Measurements from ENCODE around the gene CD300H.
A peak's percentile ranks its signal among the peaks of the same experiment; 100 is the strongest.

Gene CD300H

DNA sequence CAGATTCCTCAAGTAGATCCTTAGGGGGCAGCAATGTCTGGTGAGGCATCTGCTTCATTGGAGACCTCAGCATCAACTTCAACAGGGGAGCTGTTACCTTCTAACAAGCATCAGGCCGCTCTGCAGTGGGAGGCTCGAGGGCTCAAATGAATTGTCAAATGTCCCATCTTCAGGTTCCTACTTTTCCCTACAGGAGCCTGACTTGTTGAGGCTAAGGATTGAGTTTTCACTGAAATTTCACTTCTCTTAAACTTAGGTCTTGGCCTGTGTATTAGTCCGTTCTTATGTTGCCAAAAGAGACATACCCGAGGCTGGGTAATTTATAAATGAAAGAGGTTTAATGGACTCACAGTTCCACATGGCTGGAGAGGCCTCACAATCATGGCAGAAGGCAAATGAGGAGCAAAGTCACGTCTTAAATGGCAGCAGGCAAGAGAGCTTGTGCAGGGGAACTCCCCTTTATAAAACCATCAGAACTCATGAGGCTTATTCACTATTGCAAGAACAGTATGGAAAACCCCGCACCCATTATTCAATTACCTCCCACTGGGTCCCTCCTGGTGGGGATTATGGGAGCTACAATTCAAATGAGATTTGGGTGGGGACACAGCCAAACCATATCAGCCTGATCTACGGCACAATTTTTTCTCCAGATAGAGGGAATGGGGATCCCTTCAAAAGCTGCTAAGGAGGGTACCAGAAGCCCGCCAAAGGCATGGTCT lies 29.9 kb upstream of the CD300H start:
- no peak for DNase-seq (ENCODE audit: low read depth)

DNA sequence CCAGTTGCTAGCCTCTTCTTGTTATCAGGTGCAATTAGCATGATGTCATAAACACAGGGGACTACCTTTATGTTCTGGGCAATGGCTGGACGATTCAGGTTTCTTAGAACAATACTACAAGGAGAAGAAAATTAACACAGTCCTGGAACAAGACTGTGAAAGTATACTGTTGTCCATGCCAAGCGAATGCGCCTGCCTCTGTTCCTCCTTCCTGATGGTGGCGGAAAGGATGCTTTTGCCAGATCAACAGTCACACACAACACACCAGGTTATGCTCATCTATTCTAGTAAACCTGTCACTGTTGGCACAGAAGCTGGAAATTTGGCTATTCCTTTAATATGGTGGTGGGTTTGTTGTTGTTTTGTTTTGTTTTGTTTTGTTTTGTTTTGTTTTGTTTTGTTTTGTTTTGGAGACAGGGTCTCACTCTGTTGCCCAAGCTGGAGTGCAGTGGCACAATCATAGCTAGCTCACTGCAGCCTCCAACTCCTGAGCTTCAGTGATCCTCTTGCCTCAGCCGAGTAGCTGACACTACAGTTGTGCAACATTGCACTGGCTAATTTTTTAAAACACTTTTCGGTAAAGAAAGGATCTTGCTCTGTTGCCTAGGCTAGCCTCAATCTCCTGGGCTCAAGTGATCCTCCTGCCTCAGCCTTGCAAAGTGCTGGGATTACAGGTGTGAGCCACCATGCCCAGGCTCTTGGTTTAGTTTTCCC lies 27.9 kb upstream of the CD300H start:
- DNase-seq (ENCODE audit: low read depth): no peak
- TF ChIP-seq, protein P1, sequence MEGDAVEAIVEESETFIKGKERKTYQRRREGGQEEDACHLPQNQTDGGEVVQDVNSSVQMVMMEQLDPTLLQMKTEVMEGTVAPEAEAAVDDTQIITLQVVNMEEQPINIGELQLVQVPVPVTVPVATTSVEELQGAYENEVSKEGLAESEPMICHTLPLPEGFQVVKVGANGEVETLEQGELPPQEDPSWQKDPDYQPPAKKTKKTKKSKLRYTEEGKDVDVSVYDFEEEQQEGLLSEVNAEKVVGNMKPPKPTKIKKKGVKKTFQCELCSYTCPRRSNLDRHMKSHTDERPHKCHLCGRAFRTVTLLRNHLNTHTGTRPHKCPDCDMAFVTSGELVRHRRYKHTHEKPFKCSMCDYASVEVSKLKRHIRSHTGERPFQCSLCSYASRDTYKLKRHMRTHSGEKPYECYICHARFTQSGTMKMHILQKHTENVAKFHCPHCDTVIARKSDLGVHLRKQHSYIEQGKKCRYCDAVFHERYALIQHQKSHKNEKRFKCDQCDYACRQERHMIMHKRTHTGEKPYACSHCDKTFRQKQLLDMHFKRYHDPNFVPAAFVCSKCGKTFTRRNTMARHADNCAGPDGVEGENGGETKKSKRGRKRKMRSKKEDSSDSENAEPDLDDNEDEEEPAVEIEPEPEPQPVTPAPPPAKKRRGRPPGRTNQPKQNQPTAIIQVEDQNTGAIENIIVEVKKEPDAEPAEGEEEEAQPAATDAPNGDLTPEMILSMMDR (IDR thresholded peaks at IDR 0.05; ENCODE audit: low read depth, low read length): no peak
- TF ChIP-seq MYC (IDR thresholded peaks at IDR 0.05; ENCODE audit: low read depth, low read length): no peak
- no peak for TF ChIP-seq POLR2A (IDR thresholded peaks at IDR 0.05; ENCODE audit: extremely low read depth, insufficient read length)
- no peak overlapping the region for H3K4me3 ChIP-seq (ENCODE audit: low read depth, low read length)

More for the DNA sequence above, 29.9 kb upstream of the CD300H start:
- TF ChIP-seq POLR2A (IDR thresholded peaks at IDR 0.05; ENCODE audit: extremely low read depth, insufficient read length): no peak
- TF ChIP-seq MYC (IDR thresholded peaks at IDR 0.05; ENCODE audit: low read depth, low read length): no peak
- TF ChIP-seq, protein P2, sequence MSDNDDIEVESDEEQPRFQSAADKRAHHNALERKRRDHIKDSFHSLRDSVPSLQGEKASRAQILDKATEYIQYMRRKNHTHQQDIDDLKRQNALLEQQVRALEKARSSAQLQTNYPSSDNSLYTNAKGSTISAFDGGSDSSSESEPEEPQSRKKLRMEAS (IDR thresholded peaks at IDR 0.05; ENCODE audit: low read depth, low read length): no peak
- TF ChIP-seq, protein P1 (IDR thresholded peaks at IDR 0.05; ENCODE audit: low read depth, low read length): no peak
- H3K4me3 ChIP-seq (ENCODE audit: low read depth, low read length): no peak overlapping the region

DNA sequence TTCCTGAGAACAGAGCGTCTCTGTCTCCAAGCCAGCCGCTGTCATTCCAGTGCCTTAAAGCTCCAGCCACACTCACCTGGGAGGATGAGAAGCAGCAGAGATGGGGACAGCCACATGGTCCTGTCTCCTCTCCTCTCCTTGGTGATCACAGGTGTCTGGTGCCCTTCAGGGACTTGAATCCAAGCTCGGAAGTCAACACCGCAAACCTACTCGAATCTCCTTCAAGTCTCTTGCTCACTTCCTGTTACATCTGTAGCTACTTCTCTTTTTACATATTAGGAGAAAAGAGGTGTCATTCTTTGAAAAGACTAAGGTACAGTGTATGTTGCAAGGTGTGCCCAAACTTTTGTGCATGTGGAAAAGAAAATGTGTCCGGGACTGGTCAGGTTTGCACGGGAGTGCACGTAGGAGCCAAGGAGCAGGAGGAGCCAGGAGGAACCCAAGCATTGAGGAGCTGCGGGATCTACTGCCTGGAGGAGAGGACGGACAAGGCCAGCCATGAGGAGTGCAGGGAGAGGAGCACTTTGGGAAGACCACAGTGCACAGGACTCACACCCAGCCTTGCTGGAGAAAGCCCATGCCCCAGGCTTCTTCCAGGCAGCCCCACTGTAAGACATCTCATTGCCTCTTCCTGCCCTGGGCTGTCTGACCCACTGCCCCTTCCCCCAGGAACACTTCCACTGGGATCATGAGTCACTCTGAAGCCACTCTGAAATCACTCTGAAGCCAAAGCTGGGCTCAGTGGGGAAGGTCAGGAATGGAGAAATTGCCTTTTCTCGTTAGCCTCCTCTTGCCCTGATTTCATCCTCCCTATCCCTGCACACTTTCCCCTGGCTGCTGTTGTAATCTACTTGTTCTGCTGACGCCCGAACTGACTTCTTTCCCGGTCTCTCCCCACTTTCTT lies 25.0 kb upstream of the CD300H start, which contains the start of gene CD300LD:
Gene CD300LD, minus strand, starts transcription at position 197 of the 904 bp plus-strand sequence. Its CDS starts 81 bp downstream, at position 116.
- no peak within 1 kb of the TSS for H3K4me3 ChIP-seq (ENCODE audit: low read depth, low read length)
- TF ChIP-seq, protein P2 (IDR thresholded peaks at IDR 0.05; ENCODE audit: low read depth, low read length): no peak
- TF ChIP-seq, protein P1 (IDR thresholded peaks at IDR 0.05; ENCODE audit: low read depth, low read length): no peak
- TF ChIP-seq POLR2A (IDR thresholded peaks at IDR 0.05; ENCODE audit: extremely low read depth, insufficient read length): no peak
- no peak for TF ChIP-seq MYC (IDR thresholded peaks at IDR 0.05; ENCODE audit: low read depth, low read length)
- DNase-seq (ENCODE audit: low read depth): peak; percentile 59

DNA sequence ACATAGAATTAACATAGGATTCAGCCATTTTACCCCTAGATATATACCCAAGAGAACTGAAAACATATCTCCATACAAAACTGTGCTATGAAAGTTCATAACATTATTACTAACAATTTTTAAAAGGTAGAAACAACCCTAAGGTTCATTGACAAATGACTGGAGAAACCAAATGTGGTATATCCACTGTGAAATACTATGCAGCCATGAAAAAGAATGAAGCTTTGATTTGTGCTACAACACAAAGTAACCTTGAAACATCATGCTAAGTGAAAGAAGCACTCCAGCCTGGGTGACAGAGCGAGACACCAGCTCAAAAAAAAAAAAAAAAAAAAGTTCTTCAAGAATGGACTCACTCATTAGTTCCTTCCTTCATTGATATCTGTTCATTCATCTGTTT lies 24.2 kb upstream of the CD300H start:
- H3K4me3 ChIP-seq (ENCODE audit: low read depth, low read length): no peak overlapping the region
- TF ChIP-seq, protein P2 (IDR thresholded peaks at IDR 0.05; ENCODE audit: low read depth, low read length): no peak
- TF ChIP-seq, protein P1 (IDR thresholded peaks at IDR 0.05; ENCODE audit: low read depth, low read length): no peak
- TF ChIP-seq POLR2A (IDR thresholded peaks at IDR 0.05; ENCODE audit: extremely low read depth, insufficient read length): no peak
- TF ChIP-seq MYC (IDR thresholded peaks at IDR 0.05; ENCODE audit: low read depth, low read length): no peak
- DNase-seq (ENCODE audit: low read depth): no peak

DNA sequence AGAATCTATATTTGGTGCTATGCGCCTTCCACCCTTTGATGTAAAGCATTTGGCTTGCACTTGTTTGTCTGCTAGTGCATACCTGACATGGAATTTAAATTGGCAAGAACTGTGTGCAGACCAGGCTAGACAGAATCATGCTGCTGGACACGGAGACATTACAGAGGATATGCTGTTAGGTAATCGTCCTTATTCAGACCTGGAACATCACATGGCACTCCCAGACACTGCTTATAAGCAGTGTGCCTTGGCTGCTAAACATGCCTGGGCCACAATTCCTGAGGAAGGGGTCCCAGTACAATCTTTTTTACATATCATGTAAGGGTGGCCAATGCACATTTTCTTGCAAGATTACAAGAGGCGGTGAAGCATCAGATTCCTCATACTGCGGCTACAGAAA lies 18.4 kb upstream of the CD300H start:
- no peak overlapping the region for H3K4me3 ChIP-seq (ENCODE audit: low read depth, low read length)
- TF ChIP-seq MYC (IDR thresholded peaks at IDR 0.05; ENCODE audit: low read depth, low read length) (no peak), POLR2A (IDR thresholded peaks at IDR 0.05; ENCODE audit: extremely low read depth, insufficient read length) (no peak)
- TF ChIP-seq, protein P2 (IDR thresholded peaks at IDR 0.05; ENCODE audit: low read depth, low read length): no peak
- TF ChIP-seq, protein P1 (IDR thresholded peaks at IDR 0.05; ENCODE audit: low read depth, low read length): no peak
- DNase-seq (ENCODE audit: low read depth): no peak

All from NB4 (cell line).